ENCODE measurements around the gene ARHGAP40. TPM values are rescaled to one million over a fixed set of nuclear protein-coding genes. Genes with fewer than 3 reads are reported as not detected.

Gene ARHGAP40
- total RNA-seq, 4 donors from 2014 or later, result 0.11 TPM; not detected in 3

DNA sequence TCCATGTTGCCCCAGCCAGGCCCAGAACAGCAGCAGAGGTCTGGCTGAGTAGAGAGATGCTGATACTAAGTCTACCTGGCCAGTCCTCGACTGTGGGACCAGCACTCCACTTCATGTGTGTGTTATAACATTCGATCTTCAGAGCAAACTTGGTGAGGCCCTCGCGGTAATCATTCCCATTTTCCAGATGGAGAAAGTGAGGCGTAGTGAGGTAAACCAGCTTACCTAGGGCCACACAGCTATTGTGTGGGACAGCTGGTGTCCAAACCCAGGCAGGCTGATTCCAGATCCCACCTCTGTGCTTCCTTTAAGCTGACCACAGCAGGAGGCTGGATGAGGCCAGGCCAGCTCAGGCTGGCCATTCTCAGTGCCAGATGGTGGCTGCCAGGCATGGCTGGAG, 75.0 kb downstream of the ARHGAP40 start:
- Histone ChIP-seq H3K4me3 (replicated peaks in 1 of 3) (no peak overlapping the region), H3K4me1 (peaks cover 10% of the 10 kb centered on the region in 2 donors), H3K36me3 (no peaks in the 10 kb centered on the region), H3K27ac (no peak overlapping the region), H3K27me3 (peaks cover 9% of the 10 kb centered on the region), H3K9me3 (no peaks in the 10 kb centered on the region)
- intact Hi-C loops (cut with DNase I), result no loop called here
- no peak for TF ChIP-seq CTCF (IDR thresholded peaks at IDR 0.05)
- TF ChIP-seq POLR2A (IDR thresholded peaks at IDR 0.05), result no peak
- DNase-seq, result no peak
- 87 to 90% methylated on average over 5 of the region's 5 CpGs for WGBS, 2 donors

DNA sequence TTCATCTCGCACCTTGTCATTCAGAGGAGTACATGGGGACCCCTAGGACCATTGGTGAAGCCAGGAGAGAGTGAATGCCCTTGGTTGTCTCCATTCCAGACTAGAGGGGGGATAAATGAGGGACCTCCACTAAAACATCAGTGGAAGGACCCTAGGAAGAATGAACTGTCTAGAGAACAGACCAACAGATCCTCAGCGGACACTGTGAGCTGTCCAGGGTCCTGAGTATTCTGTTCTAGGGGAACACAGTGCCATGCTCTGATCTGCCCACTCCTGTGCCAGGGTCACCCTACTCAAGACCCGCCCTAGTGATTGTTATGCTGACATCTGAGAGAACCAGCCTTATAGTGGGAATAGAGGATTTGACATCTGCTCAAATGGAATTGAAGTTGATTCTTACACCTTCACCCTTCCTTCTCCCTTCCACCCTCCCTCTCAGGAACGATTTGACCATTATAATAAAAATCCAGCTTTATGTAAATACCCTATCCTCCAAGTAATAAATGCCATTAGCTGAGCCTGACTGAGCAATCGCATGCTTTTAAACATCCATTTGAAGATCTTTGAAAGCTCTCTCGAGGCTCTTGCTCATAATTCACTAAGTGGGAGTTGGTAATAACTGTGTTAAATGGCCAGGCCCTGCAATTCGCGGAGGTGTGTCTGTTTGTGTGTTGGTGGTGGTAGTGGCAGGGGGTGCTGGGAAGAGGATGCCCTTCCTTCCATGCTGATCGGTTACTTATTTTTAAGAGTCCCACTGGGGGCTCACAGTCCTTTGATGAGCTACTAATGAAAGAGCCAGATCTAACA, 79.1 kb downstream of the ARHGAP40 start:
- intact Hi-C loops (cut with DNase I), result no loop called here
- no peaks in the 10 kb centered on the region for H3K36me3 ChIP-seq
- H3K4me3 ChIP-seq (replicated peaks in 1 of 3), result no peak overlapping the region
- 41 to 43% methylated on average over 9 of the region's 9 CpGs for WGBS, 2 donors
- no peak overlapping the region for H3K27ac ChIP-seq
- TF ChIP-seq CTCF (IDR thresholded peaks at IDR 0.05) (no peak), POLR2A (IDR thresholded peaks at IDR 0.05) (no peak)
- H3K4me1 ChIP-seq, result no peaks in the 10 kb centered on the region
- H3K9me3 ChIP-seq, result no peaks in the 10 kb centered on the region
- peak; percentile 6 to 34 for DNase-seq
- H3K27me3 ChIP-seq, result no peaks in the 10 kb centered on the region

DNA sequence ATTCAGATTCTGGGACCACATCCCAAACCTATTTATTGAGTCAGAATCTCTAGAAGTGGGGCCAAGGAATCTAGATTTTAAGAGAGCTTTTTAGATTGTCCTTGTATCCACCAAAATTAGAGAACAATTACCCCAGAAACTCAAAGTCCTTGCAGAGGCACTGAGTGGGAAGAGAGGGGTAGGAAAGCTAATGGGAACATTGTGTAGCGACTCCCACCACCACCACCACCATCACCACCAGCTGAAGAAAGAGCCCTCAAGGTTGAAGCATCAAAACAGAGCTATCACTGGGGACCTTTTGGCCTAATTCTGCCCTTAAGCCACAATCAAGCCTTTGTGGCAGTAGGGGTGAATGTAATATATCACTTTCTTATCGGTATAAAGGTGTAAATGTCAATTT, 83.7 kb downstream of the ARHGAP40 start:
- Histone ChIP-seq H3K4me1 (no peaks in the 10 kb centered on the region), H3K27me3 (no peaks in the 10 kb centered on the region), H3K4me3 (replicated peaks in 1 of 3) (no peak overlapping the region), H3K36me3 (no peaks in the 10 kb centered on the region), H3K27ac (no peak overlapping the region), H3K9me3 (no peaks in the 10 kb centered on the region)
- intact Hi-C loops (cut with DNase I), result no loop called here
- WGBS, 2 donors, result 67 to 68% methylated on average over 2 of the region's 2 CpGs
- DNase-seq, result no peak
- no peak for TF ChIP-seq CTCF (IDR thresholded peaks at IDR 0.05)
- no peak for TF ChIP-seq POLR2A (IDR thresholded peaks at IDR 0.05)

DNA sequence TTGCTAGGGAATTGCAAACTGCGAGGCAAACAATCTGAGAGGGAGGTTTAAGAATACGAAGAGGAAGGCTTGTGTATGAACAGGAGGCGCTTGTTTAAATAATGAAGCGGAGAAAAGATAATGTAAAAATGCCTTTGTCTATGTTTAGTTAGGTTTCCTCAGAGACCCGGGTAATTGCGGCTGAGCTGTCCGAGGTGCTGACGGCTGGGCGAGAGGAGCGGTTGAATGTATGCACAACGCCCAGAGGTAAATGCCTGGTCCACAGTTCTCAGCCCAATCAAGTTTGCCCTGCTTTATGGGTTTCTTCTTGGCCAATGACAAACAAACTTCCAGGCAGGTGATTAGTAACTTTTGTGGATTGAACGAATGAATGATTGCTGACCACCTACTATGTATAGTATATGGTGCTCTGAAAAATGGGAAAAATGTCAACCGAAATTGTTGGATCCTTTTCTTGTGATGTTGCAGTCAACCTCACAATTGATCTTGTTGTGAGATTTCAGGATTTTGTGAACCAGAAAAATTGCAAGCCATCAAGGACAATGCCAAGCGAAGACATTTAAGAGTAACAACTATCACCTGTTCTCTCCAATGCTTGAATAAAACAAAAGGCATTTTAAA, 84.4 kb downstream of the ARHGAP40 start:
- DNase-seq, result peak; percentile 36 to 62
- H3K36me3 ChIP-seq, result no peaks in the 10 kb centered on the region
- intact Hi-C loops (cut with DNase I), result no loop called here
- no peak overlapping the region for H3K27ac ChIP-seq
- no peaks in the 10 kb centered on the region for H3K4me1 ChIP-seq
- WGBS, 2 donors, result 12 to 13% methylated on average over 14 of the region's 14 CpGs
- TF ChIP-seq POLR2A (IDR thresholded peaks at IDR 0.05) (no peak), CTCF (IDR thresholded peaks at IDR 0.05) (no peak)
- H3K27me3 ChIP-seq, result no peaks in the 10 kb centered on the region
- no peak overlapping the region for H3K4me3 ChIP-seq (replicated peaks in 1 of 3)
- no peaks in the 10 kb centered on the region for H3K9me3 ChIP-seq

All from thyroid gland (tissue), 4 donors.